Nephron progenitor cell (in vitro differentiated cells): ENCODE results near the gene BLTP3B.

ENCODE experiments used
- DNase-seq: peaks from one replicate; pipeline ENCODE4 v3.0.0; 2021
- H3K27ac Mint-ChIP-seq: 2 replicates; pipeline ENCODE4 v1.8.0; 2021; ENCODE audit warnings: mild to moderate bottlenecking, moderate library complexity, mixed read lengths
- H3K27me3 Mint-ChIP-seq: 2 replicates; pipeline ENCODE4 v1.8.0; 2021; ENCODE audit warnings: mild to moderate bottlenecking, low read depth, mixed read lengths; ENCODE audit not compliant: poor library complexity
- H3K36me3 Mint-ChIP-seq: 2 replicates; pipeline ENCODE4 v1.8.0; 2021; ENCODE audit warnings: low read depth, mixed read lengths
- H3K4me1 Mint-ChIP-seq: 2 replicates; pipeline ENCODE4 v1.8.0; 2021; ENCODE audit warnings: mixed read lengths
- H3K4me3 Mint-ChIP-seq: 2 replicates; pipeline ENCODE4 v1.8.0; 2021; ENCODE audit warnings: mild to moderate bottlenecking, moderate library complexity, mixed read lengths
- H3K9me3 Mint-ChIP-seq: 2 replicates; pipeline ENCODE4 v1.8.0; 2021; ENCODE audit warnings: mild to moderate bottlenecking, moderate library complexity, mixed read lengths
- CTCF ChIP-seq: fragments of 200-600 bp; sonication (generic); IDR thresholded peaks from 2 replicates; pipeline ENCODE4 v1.5.0; 2021; ENCODE audit warnings: antibody characterized with exemption

Gene BLTP3B

GRCh38 chr12:100165356-100165755 lies 22.7 kb upstream of the BLTP3B start:
- peaks cover 12% of the 10 kb centered on the region for H3K36me3 Mint-ChIP-seq
- H3K9me3 Mint-ChIP-seq = peaks cover 3% of the 10 kb centered on the region
- no peak overlapping the region for H3K27ac Mint-ChIP-seq
- no peak for DNase-seq
- peaks cover 6% of the 10 kb centered on the region for H3K27me3 Mint-ChIP-seq
- H3K4me1 Mint-ChIP-seq = peaks cover 19% of the 10 kb centered on the region
- H3K4me3 Mint-ChIP-seq = no peak overlapping the region
- no peak for TF ChIP-seq CTCF

- Mint-ChIP-seq H3K27ac (no peak overlapping the region), H3K27me3 (peaks cover 7% of the 10 kb centered on the region), H3K4me3 (peak overlapping the region; percentile 77), H3K4me1 (peaks cover 16% of the 10 kb centered on the region), H3K36me3 (peaks cover 17% of the 10 kb centered on the region), H3K9me3 (peaks cover 3% of the 10 kb centered on the region)
- no peak for DNase-seq
- no peak for TF ChIP-seq CTCF
These were observed 21.6 kb upstream of the BLTP3B start for GRCh38 chr12:100164153-100164704.

GRCh38 chr12:100163416-100164152 lies 20.9 kb upstream of the BLTP3B start:
- Mint-ChIP-seq H3K4me1 (peaks cover 16% of the 10 kb centered on the region), H3K4me3 (peak overlapping the region; percentile 77), H3K9me3 (peaks cover 3% of the 10 kb centered on the region), H3K36me3 (peaks cover 17% of the 10 kb centered on the region), H3K27me3 (peaks cover 9% of the 10 kb centered on the region), H3K27ac (no peak overlapping the region)
- DNase-seq = peak; percentile 77
- TF ChIP-seq CTCF = peak; percentile 29

- DNase-seq = no peak
- no peak for TF ChIP-seq CTCF
- Mint-ChIP-seq H3K4me1 (peaks cover 16% of the 10 kb centered on the region), H3K9me3 (no peaks in the 10 kb centered on the region), H3K27ac (no peak overlapping the region), H3K36me3 (peaks cover 6% of the 10 kb centered on the region), H3K4me3 (no peak overlapping the region), H3K27me3 (peaks cover 9% of the 10 kb centered on the region)
These were observed 16.9 kb upstream of the BLTP3B start for GRCh38 chr12:100159391-100160104.

- no peak overlapping the region for H3K4me3 Mint-ChIP-seq
These were observed 15.9 kb upstream of the BLTP3B start for GRCh38 chr12:100158535-100158934.

More at GRCh38 chr12:100158535-100158934, 15.9 kb upstream of the BLTP3B start:
- no peak for TF ChIP-seq CTCF
- Mint-ChIP-seq H3K9me3 (no peaks in the 10 kb centered on the region), H3K4me1 (peaks cover 6% of the 10 kb centered on the region), H3K27me3 (peaks cover 13% of the 10 kb centered on the region), H3K36me3 (peaks cover 6% of the 10 kb centered on the region), H3K27ac (no peak overlapping the region)
- no peak for DNase-seq
